ENCODE data around the gene PLXNA1. TPM values are rescaled to one million over a fixed set of nuclear protein-coding genes. Genes with fewer than 3 reads are reported as not detected.

PLXNA1 gene
- total and polyA plus RNA-seq, 2 of the 8 experiments (the other 6 are each of a cell fraction or from before 2014, with no cell fraction given): 47.5 to 54.9 TPM

GRCh38 chr3:126990024-126990700, 7.2 kb downstream of the PLXNA1 start:
- H3K4ac ChIP-seq (replicated peaks; ENCODE audit: insufficient read length, low read depth, low read length): no peak overlapping the region
- no peak overlapping the region for H2BK5ac ChIP-seq (ENCODE audit: low read depth, low read length)
- H3K27ac ChIP-seq (ENCODE audit: low read depth, low read length): no peak overlapping the region
- H3K4me2 ChIP-seq (ENCODE audit: insufficient read depth in 1 of 2, low read depth in 2 of 2, low read length in 2 of 2): no peak overlapping the region
- H3K56ac ChIP-seq (replicated peaks; ENCODE audit: insufficient read length, low read depth, low read length): no peak overlapping the region
- no peaks in the 10 kb centered on the region for H3K9me3 ChIP-seq (ENCODE audit: insufficient read depth in 2 of 2, low read depth in 1 of 2, low read length in 1 of 2)
- no peak overlapping the region for H4K91ac ChIP-seq (replicated peaks; ENCODE audit: insufficient read length, low read length)
- no peak overlapping the region for H2BK120ac ChIP-seq (replicated peaks; ENCODE audit: low read depth, low read length)
- no peak overlapping the region for H3K18ac ChIP-seq (ENCODE audit: extremely low read depth, low read length)
- H4K20me1 ChIP-seq (replicated peaks in 1 of 2; ENCODE audit: control insufficient read depth in 1 of 2, insufficient read depth in 2 of 2, low read length in 2 of 2): peaks cover 23 to 68% of the 10 kb centered on the region in 2 experiments
- H3K14ac ChIP-seq (ENCODE audit: insufficient read length): no peak overlapping the region
- H3K9ac ChIP-seq (replicated peaks in 1 of 4; ENCODE audit: extremely low read depth in 1 of 4, low read depth in 3 of 4, low read length in 3 of 4): no peak overlapping the region
- H2BK20ac ChIP-seq (ENCODE audit: low read length): no peak overlapping the region
- peaks cover 3 to 69% of the 10 kb centered on the region in 2 experiments; a peak in 3 of 4 replicates for H3K79me2 ChIP-seq (ENCODE audit: control insufficient read depth in 1 of 2, insufficient read depth in 2 of 2, low read length in 2 of 2)
- no peak overlapping the region for H3K4me3 ChIP-seq (ENCODE audit: extremely low read depth in 1 of 4, insufficient read depth in 2 of 4, low read depth in 3 of 4, low read length in 4 of 4)
- H2AK5ac ChIP-seq (ENCODE audit: low read depth, low read length): no peak overlapping the region
- H3K4me1 ChIP-seq (replicated peaks in 1 of 4; ENCODE audit: control insufficient read depth in 3 of 4, insufficient read depth in 4 of 4, low read length in 3 of 4): peaks cover 0 to 9% (median 0%) of the 10 kb centered on the region in 4 experiments; a peak in 4 of 7 replicates
- no peak overlapping the region for H2BK15ac ChIP-seq (ENCODE audit: low read length)
- no peak for DNase-seq (ENCODE audit: low read depth in 1 of 2, low spot score in 2 of 2)
- H2AFZ ChIP-seq (ENCODE audit: low read length): no peak overlapping the region
- H3K23ac ChIP-seq (ENCODE audit: insufficient read length): no peak overlapping the region
- WGBS, 2 experiments (ENCODE audit: extremely low coverage in 1 of 2, insufficient coverage in 1 of 2, insufficient read length in 1 of 2, insufficient replicate concordance in 2 of 2, low coverage in 1 of 2, low lambda C conversion rate in 2 of 2, missing lambda C conversion rate in 1 of 2): 94% methylated on average over 9 of the region's 10 CpGs; no CpG with 5 or more reads in 1 of the 2 experiments
- TF ChIP-seq GABPA (IDR thresholded peaks at IDR 0.05; ENCODE audit: borderline replicate concordance, insufficient read depth, low read length): no peak
- no peak for TF ChIP-seq HDAC6 (IDR thresholded peaks at IDR 0.05; ENCODE audit: low read depth, low read length)
- FAIRE-seq: no peak
- H3K79me1 ChIP-seq (ENCODE audit: low read depth, low read length): peaks cover 42% of the 10 kb centered on the region
- H2BK12ac ChIP-seq (ENCODE audit: low read depth, low read length): no peak overlapping the region
- H3K36me3 ChIP-seq (ENCODE audit: control insufficient read depth in 2 of 4, insufficient read depth in 4 of 4, low read length in 3 of 4): peaks cover 2 to 16% (median 11%) of the 10 kb centered on the region in 4 experiments; a peak in 6 of 8 replicates
- H4K8ac ChIP-seq (ENCODE audit: extremely low read depth, insufficient read depth, low read length): no peak overlapping the region; the same call in 1 of the 2 replicates
- H4K5ac ChIP-seq (ENCODE audit: insufficient read length, low read depth, low read length): no peak overlapping the region
- CTCF ChIA-PET (ENCODE audit: partially characterized antibody): interaction anchor here (1.0 to 10.0 kb wide), 3 partner anchors 11 to 238 kb away, joined by 3 to 74 read pairs (median 4); no protein-coding TSS in a partner anchor
- H3K27me3 ChIP-seq (replicated peaks in 1 of 4; ENCODE audit: control insufficient read depth in 3 of 4, extremely low read depth in 1 of 4, insufficient read depth in 3 of 4, low read length in 3 of 4): no peaks in the 10 kb centered on the region
- POLR2A ChIA-PET (ENCODE audit: partially characterized antibody): no interaction called here
- H3K23me2 ChIP-seq (ENCODE audit: low read depth, low read length): no peaks in the 10 kb centered on the region; the same call in 1 of the 2 replicates

Data from H1 (cell line).